ENCODE measurements around the gene LPGAT1.

DNA sequence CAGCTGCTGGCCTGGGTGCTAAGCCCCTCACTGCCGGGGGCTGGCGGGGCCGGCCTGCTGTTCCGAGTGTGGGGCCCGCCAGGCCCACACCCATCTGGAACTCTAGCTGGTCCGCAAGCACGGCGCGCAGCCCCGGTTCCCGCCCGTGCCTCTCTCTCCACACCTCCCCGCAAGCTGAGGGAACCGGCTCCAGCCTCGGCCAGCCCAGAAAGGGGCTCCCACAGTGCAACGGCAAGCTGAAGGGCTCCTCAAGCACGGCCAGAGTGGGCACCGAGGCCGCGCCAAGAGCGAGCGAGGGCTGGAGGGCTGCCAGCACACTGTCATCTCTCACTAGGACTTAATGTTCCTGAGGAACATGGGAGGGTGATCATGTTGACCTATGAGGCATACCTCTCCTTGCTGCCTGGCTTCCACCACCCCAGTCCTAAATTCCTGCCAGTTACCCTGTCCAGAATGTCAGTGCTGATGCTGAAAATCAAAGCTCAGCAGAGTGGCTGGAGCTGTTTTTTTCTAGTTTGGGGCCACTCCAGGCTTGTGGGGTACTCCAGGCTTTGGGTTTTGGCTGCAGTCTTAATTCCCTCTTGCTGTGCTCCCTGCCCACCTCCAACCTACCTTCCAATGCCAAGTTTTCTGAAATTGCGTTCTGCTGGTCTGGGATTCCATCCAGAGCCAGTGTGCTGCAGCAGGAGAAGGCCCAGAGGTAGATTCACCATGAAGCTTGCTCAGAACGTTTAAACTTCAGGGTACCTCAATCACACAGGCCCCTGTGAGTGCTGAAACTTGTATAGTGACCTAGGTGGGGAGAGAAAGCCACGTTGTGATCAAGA, 44.2 kb upstream of the LPGAT1 start:
- TF ChIP-seq, protein P1, sequence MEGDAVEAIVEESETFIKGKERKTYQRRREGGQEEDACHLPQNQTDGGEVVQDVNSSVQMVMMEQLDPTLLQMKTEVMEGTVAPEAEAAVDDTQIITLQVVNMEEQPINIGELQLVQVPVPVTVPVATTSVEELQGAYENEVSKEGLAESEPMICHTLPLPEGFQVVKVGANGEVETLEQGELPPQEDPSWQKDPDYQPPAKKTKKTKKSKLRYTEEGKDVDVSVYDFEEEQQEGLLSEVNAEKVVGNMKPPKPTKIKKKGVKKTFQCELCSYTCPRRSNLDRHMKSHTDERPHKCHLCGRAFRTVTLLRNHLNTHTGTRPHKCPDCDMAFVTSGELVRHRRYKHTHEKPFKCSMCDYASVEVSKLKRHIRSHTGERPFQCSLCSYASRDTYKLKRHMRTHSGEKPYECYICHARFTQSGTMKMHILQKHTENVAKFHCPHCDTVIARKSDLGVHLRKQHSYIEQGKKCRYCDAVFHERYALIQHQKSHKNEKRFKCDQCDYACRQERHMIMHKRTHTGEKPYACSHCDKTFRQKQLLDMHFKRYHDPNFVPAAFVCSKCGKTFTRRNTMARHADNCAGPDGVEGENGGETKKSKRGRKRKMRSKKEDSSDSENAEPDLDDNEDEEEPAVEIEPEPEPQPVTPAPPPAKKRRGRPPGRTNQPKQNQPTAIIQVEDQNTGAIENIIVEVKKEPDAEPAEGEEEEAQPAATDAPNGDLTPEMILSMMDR (IDR thresholded peaks at IDR 0.05) = no peak
- TF ChIP-seq POLR2A (IDR thresholded peaks at IDR 0.05) = peak in 1 of 2 donors; percentile 7

Data from thyroid gland (tissue), 4 donors.